SH-SY5Y (cell line): ENCODE data around the gene DCLRE1A.

Source experiments
- GATA2 ChIP-seq: IDR thresholded peaks from 2 replicates; pipeline ENCODE4 v1.6.1; 2011; ENCODE audit warnings: mild to moderate bottlenecking, low read depth, low read length
- GATA3 ChIP-seq: IDR thresholded peaks from 2 replicates; pipeline ENCODE4 v1.6.1; 2011; ENCODE audit warnings: low read depth, mild to moderate bottlenecking, low read length, moderate library complexity

GRCh38 chr10:113825791-113826190, 28.1 kb downstream of the DCLRE1A start:
- TF ChIP-seq GATA3 (no peak), GATA2 (no peak)
